GM23338 (cell line): Measurements from ENCODE around the gene BANK1. TPM values are rescaled to one million over a fixed set of nuclear protein-coding genes. Genes with fewer than 3 reads are reported as not detected.

Experiments used
- ATAC-seq: fragments of 200-7000 bp; cut with Tn5 transposase; 3 replicates; pipeline ENCODE4 v1.9.1; 2020
- DNase-seq: peaks from one replicate; pipeline ENCODE4 v3.0.0-alpha.2; 2015; ENCODE audit warnings: low spot score
- H2AFZ ChIP-seq: fragments of 200-600 bp; sonication (generic); 2 replicates; pipeline ENCODE4 v1.8.0; 2016; ENCODE audit warnings: antibody characterized with exemption, mild to moderate bottlenecking, moderate library complexity
- H3F3A ChIP-seq: fragments of 200-600 bp; sonication (generic); replicated peaks from 2 replicates; pipeline ENCODE4 v1.8.0; 2017; ENCODE audit warnings: antibody characterized with exemption, mixed run types, low read depth
- H3K27ac ChIP-seq: fragments of 200-600 bp; sonication (generic); 2 replicates; pipeline ENCODE4 v1.6.1; 2016; ENCODE audit warnings: low read depth
- H3K27me3 ChIP-seq: fragments of 200-600 bp; sonication (generic); 2 replicates; pipeline ENCODE4 v1.8.0; 2016; ENCODE audit warnings: mild to moderate bottlenecking, mixed run types, moderate library complexity; ENCODE audit not compliant: insufficient read depth
- H3K36me3 ChIP-seq: fragments of 200-600 bp; sonication (generic); 2 replicates; pipeline ENCODE4 v1.8.0; 2016; ENCODE audit warnings: mild to moderate bottlenecking; ENCODE audit not compliant: insufficient read depth
- H3K4me1 ChIP-seq: fragments of 200-600 bp; sonication (generic); 2 replicates; pipeline ENCODE4 v1.8.0; 2016; ENCODE audit warnings: mild to moderate bottlenecking, moderate library complexity; ENCODE audit not compliant: insufficient read depth
- H3K4me2 ChIP-seq: fragments of 200-600 bp; sonication (generic); 2 replicates; pipeline ENCODE4 v1.7.1; 2017; ENCODE audit warnings: mixed run types
- H3K4me3 ChIP-seq: fragments of 200-600 bp; sonication (generic); 2 replicates; pipeline ENCODE4 v1.6.1; 2016; ENCODE audit warnings: mixed run types
- H3K79me2 ChIP-seq: fragments of 200-600 bp; sonication (generic); replicated peaks from 2 replicates; pipeline ENCODE4 v1.8.0; 2017; ENCODE audit warnings: mild to moderate bottlenecking; ENCODE audit not compliant: insufficient read depth
- H3K9me2 ChIP-seq: fragments of 200-600 bp; sonication (generic); 2 replicates; pipeline ENCODE4 v1.8.0; 2017; ENCODE audit not compliant: insufficient read depth
- H4K20me1 ChIP-seq: fragments of 200-600 bp; sonication (generic); replicated peaks from 2 replicates; pipeline ENCODE4 v1.8.0; 2017; ENCODE audit warnings: mild to moderate bottlenecking; ENCODE audit not compliant: insufficient read depth
- H3K27ac Mint-ChIP-seq: 2 replicates; pipeline ENCODE4 v1.8.0; 2020; ENCODE audit warnings: inconsistent platforms, mild to moderate bottlenecking, moderate library complexity, mixed read lengths
- H3K27me3 Mint-ChIP-seq: 3 replicates; pipeline ENCODE4 v1.8.0; 2022; ENCODE audit warnings: low read depth, mild to moderate bottlenecking, moderate library complexity, mixed read lengths, inconsistent platforms; ENCODE audit not compliant: insufficient read depth, poor library complexity
- H3K36me3 Mint-ChIP-seq: 3 replicates; pipeline ENCODE4 v1.8.0; 2021; ENCODE audit warnings: low read depth, mild to moderate bottlenecking, inconsistent platforms, moderate library complexity, mixed read lengths
- H3K4me1 Mint-ChIP-seq: 3 replicates; pipeline ENCODE4 v1.8.0; 2020; ENCODE audit warnings: mild to moderate bottlenecking, inconsistent platforms, mixed read lengths
- H3K4me3 Mint-ChIP-seq: 3 replicates; pipeline ENCODE4 v1.8.0; 2021; ENCODE audit warnings: moderate library complexity, mild to moderate bottlenecking, inconsistent platforms, mixed read lengths
- H3K9me3 Mint-ChIP-seq: 3 replicates; pipeline ENCODE4 v1.8.0; 2020; ENCODE audit warnings: moderate library complexity, mild to moderate bottlenecking, inconsistent platforms, mixed read lengths
- EZH2phosphoT487 ChIP-seq: fragments of 200-600 bp; sonication (generic); IDR thresholded peaks from one replicate; pipeline ENCODE4 v1.8.1; 2018; ENCODE audit warnings: antibody characterized with exemption; ENCODE audit not compliant: unreplicated experiment
- NANOG ChIP-seq: IDR thresholded peaks from 2 replicates; pipeline ENCODE4 v1.6.1; 2016; ENCODE audit warnings: antibody characterized with exemption, borderline replicate concordance
- POLR2AphosphoS5 ChIP-seq: IDR thresholded peaks from 2 replicates; pipeline ENCODE4 v1.6.1; 2016; ENCODE audit warnings: antibody characterized with exemption, low read depth
- STAT1 ChIP-seq: IDR thresholded peaks from one replicate; pipeline ENCODE4 v1.6.1; 2016; ENCODE audit warnings: antibody characterized with exemption; ENCODE audit not compliant: unreplicated experiment
- ZNF114 ChIP-seq: fragments of 250-450 bp; sonication (Bioruptor Pico); IDR thresholded peaks from 2 replicates; pipeline ENCODE4 v1.5.0; 2020; ENCODE audit warnings: mild to moderate bottlenecking, moderate library complexity
- ZNF331 ChIP-seq: fragments of 250-450 bp; sonication (Bioruptor Pico); IDR thresholded peaks from 2 replicates; pipeline ENCODE4 v1.5.0; 2020; ENCODE audit warnings: low read depth, mild to moderate bottlenecking, moderate library complexity
- polyA plus RNA-seq: library from polyadenylated mRNA; unstranded; fragments of >200 nt; fragmentation: Nextera tagmentation; extraction: Ambion mirVana; gene quantifications from 2 replicates; pipeline ENCODE4 v1.2.1, GENCODE V29; 2016
- total RNA-seq: library from RNA; depleted of rRNA; stranded (reverse); fragments of >200 nt; shearing (Covaris generic); gene quantifications from 2 replicates; pipeline ENCODE4 v1.2.3, GENCODE V29; 2014
- TF ChIP-seq, protein P1 (sequence below): IDR thresholded peaks from one replicate; pipeline ENCODE4 v1.6.1; 2018; ENCODE audit warnings: antibody characterized with exemption; ENCODE audit not compliant: unreplicated experiment
- TF ChIP-seq, protein P2 (sequence below): fragments of 250-450 bp; sonication (Bioruptor Pico); IDR thresholded peaks from 2 replicates; pipeline ENCODE4 v1.5.0; 2020; ENCODE audit warnings: mild to moderate bottlenecking, moderate library complexity
- TF ChIP-seq, protein P3 (sequence below): IDR thresholded peaks from 2 replicates; pipeline ENCODE4 v1.6.1; 2016; ENCODE audit warnings: antibody characterized with exemption

The BANK1 gene
- total and polyA plus RNA-seq, 2 experiments from 2014 or later, result 0.86 to 0.87 TPM

DNA sequence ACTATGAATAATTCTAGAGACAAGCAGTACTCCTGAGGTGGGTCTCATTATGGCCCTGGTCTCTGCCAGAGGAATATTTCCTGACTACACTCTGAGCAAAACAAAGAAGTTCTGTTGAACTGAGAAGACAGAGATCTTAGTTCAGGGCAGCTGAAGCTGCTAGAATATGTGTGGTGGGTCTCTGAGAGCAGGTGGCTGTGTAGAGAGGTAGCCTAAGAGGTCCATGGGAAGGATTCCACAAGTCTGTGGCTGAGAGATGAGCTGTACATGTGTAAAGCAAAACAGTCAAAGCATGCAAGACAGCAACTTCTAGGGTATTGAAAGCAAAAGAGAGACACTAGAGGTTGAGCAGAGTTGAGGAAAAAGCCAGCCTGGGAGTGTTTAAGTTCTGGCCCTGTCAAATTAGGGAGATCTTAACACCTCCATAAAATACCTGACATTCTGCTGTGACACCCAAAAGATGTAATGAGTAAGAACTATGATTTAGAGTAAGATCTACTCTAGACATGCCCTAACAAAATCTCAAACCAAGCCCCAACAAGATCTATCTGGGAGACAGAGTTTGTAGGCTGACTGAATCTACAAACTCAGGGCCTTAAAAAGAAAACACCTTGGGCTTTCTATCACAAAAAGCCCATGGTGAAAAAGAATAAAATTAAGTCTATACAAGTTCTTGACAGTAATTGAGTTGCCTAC lies 274.4 kb downstream of the BANK1 start (continued):
- TF ChIP-seq, protein P1, sequence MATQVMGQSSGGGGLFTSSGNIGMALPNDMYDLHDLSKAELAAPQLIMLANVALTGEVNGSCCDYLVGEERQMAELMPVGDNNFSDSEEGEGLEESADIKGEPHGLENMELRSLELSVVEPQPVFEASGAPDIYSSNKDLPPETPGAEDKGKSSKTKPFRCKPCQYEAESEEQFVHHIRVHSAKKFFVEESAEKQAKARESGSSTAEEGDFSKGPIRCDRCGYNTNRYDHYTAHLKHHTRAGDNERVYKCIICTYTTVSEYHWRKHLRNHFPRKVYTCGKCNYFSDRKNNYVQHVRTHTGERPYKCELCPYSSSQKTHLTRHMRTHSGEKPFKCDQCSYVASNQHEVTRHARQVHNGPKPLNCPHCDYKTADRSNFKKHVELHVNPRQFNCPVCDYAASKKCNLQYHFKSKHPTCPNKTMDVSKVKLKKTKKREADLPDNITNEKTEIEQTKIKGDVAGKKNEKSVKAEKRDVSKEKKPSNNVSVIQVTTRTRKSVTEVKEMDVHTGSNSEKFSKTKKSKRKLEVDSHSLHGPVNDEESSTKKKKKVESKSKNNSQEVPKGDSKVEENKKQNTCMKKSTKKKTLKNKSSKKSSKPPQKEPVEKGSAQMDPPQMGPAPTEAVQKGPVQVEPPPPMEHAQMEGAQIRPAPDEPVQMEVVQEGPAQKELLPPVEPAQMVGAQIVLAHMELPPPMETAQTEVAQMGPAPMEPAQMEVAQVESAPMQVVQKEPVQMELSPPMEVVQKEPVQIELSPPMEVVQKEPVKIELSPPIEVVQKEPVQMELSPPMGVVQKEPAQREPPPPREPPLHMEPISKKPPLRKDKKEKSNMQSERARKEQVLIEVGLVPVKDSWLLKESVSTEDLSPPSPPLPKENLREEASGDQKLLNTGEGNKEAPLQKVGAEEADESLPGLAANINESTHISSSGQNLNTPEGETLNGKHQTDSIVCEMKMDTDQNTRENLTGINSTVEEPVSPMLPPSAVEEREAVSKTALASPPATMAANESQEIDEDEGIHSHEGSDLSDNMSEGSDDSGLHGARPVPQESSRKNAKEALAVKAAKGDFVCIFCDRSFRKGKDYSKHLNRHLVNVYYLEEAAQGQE, result no peak
- TF ChIP-seq ZNF114 (CRISPR knock-in tag) (no peak), STAT1 (no peak)
- TF ChIP-seq, protein P2, sequence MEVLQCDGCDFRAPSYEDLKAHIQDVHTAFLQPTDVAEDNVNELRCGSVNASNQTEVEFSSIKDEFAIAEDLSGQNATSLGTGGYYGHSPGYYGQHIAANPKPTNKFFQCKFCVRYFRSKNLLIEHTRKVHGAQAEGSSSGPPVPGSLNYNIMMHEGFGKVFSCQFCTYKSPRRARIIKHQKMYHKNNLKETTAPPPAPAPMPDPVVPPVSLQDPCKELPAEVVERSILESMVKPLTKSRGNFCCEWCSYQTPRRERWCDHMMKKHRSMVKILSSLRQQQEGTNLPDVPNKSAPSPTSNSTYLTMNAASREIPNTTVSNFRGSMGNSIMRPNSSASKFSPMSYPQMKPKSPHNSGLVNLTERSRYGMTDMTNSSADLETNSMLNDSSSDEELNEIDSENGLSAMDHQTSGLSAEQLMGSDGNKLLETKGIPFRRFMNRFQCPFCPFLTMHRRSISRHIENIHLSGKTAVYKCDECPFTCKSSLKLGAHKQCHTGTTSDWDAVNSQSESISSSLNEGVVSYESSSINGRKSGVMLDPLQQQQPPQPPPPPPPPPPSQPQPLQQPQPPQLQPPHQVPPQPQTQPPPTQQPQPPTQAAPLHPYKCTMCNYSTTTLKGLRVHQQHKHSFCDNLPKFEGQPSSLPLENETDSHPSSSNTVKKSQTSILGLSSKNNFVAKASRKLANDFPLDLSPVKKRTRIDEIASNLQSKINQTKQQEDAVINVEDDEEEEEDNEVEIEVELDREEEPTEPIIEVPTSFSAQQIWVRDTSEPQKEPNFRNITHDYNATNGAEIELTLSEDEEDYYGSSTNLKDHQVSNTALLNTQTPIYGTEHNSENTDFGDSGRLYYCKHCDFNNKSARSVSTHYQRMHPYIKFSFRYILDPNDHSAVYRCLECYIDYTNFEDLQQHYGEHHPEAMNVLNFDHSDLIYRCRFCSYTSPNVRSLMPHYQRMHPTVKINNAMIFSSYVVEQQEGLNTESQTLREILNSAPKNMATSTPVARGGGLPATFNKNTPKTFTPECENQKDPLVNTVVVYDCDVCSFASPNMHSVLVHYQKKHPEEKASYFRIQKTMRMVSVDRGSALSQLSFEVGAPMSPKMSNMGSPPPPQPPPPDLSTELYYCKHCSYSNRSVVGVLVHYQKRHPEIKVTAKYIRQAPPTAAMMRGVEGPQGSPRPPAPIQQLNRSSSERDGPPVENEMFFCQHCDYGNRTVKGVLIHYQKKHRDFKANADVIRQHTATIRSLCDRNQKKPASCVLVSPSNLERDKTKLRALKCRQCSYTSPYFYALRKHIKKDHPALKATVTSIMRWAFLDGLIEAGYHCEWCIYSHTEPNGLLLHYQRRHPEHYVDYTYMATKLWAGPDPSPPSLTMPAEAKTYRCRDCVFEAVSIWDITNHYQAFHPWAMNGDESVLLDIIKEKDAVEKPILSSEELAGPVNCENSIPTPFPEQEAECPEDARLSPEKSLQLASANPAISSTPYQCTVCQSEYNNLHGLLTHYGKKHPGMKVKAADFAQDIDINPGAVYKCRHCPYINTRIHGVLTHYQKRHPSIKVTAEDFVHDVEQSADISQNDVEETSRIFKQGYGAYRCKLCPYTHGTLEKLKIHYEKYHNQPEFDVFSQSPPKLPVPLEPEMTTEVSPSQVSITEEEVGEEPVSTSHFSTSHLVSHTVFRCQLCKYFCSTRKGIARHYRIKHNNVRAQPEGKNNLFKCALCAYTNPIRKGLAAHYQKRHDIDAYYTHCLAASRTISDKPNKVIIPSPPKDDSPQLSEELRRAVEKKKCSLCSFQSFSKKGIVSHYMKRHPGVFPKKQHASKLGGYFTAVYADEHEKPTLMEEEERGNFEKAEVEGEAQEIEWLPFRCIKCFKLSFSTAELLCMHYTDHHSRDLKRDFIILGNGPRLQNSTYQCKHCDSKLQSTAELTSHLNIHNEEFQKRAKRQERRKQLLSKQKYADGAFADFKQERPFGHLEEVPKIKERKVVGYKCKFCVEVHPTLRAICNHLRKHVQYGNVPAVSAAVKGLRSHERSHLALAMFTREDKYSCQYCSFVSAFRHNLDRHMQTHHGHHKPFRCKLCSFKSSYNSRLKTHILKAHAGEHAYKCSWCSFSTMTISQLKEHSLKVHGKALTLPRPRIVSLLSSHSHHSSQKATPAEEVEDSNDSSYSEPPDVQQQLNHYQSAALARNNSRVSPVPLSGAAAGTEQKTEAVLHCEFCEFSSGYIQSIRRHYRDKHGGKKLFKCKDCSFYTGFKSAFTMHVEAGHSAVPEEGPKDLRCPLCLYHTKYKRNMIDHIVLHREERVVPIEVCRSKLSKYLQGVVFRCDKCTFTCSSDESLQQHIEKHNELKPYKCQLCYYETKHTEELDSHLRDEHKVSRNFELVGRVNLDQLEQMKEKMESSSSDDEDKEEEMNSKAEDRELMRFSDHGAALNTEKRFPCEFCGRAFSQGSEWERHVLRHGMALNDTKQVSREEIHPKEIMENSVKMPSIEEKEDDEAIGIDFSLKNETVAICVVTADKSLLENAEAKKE, result no peak

DNA sequence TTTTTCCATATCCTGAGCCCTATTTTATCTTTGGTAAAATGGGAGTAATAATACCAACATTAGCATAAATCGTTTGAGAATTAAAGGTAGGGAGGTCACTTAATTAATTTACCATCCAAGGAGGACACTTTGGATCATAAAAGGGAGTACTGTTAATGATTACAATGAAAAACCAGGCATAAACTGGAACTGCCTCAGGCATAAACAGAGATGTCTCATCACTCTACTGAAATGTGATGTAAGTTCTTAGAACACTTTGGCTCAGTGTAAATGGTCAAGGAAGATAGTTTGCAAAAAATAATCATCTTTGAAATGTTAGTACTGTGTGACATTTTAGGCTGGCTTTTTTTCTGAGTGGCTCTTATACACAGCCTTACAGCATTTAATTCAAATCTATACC lies 286.1 kb downstream of the BANK1 start:
- H4K20me1 ChIP-seq, result no peaks in the 10 kb centered on the region
- H3F3A ChIP-seq, result no peaks in the 10 kb centered on the region
- H3K4me3 ChIP-seq, result no peak overlapping the region
- 0 out of 2 replicates have a peak, but pooled peaks cover 5% of the 10 kb centered on the region for H3K9me2 ChIP-seq
- no peaks in the 10 kb centered on the region for H3K4me1 ChIP-seq
- Mint-ChIP-seq H3K4me3 (no peak overlapping the region), H3K4me1 (no peaks in the 10 kb centered on the region), H3K36me3 (no peaks in the 10 kb centered on the region), H3K9me3 (no peaks in the 10 kb centered on the region), H3K27ac (no peak overlapping the region), H3K27me3 (no peaks in the 10 kb centered on the region)
- no peaks in the 10 kb centered on the region for H3K79me2 ChIP-seq
- no peak overlapping the region for H2AFZ ChIP-seq
- H3K4me2 ChIP-seq, result no peak overlapping the region
- H3K27ac ChIP-seq, result no peak overlapping the region
- ATAC-seq, result no peak
- no peaks in the 10 kb centered on the region for H3K27me3 ChIP-seq
- no peak for DNase-seq
- H3K36me3 ChIP-seq, result no peaks in the 10 kb centered on the region
- TF ChIP-seq, protein P3, sequence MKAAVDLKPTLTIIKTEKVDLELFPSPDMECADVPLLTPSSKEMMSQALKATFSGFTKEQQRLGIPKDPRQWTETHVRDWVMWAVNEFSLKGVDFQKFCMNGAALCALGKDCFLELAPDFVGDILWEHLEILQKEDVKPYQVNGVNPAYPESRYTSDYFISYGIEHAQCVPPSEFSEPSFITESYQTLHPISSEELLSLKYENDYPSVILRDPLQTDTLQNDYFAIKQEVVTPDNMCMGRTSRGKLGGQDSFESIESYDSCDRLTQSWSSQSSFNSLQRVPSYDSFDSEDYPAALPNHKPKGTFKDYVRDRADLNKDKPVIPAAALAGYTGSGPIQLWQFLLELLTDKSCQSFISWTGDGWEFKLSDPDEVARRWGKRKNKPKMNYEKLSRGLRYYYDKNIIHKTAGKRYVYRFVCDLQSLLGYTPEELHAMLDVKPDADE, result no peak
- TF ChIP-seq, protein P1, result no peak
- TF ChIP-seq POLR2AphosphoS5, result no peak
- no peak for TF ChIP-seq ZNF331 (CRISPR knock-in tag)
- no peak for TF ChIP-seq EZH2phosphoT487
- TF ChIP-seq NANOG, result no peak
- TF ChIP-seq ZNF114 (CRISPR knock-in tag), result no peak
